GM06990 (cell line): ENCODE measurements around the gene SPSB3.

Experiments
- DNase-seq: peaks from one replicate; pipeline ENCODE4 v3.0.0-alpha.2; 2011; ENCODE audit not compliant: insufficient read length; ENCODE audit errors: extremely low read depth
- H3K27me3 ChIP-seq: replicated peaks from 2 replicates; pipeline ENCODE4 v1.6.0; 2011; ENCODE audit warnings: low read length; ENCODE audit not compliant: control insufficient read depth, insufficient read depth
- H3K36me3 ChIP-seq: 2 replicates; pipeline ENCODE4 v1.5.1; 2011; ENCODE audit warnings: low read length; ENCODE audit not compliant: control insufficient read depth, insufficient read depth
- H3K4me3 ChIP-seq: replicated peaks from 2 replicates; pipeline ENCODE4 v1.5.1; 2011; ENCODE audit warnings: low read depth, mild to moderate bottlenecking, control low read depth, low read length
- CTCF ChIP-seq: IDR thresholded peaks from 2 replicates; pipeline ENCODE4 v1.5.1; 2011; ENCODE audit warnings: low read length, control low read depth, mild to moderate bottlenecking, inconsistent platforms; ENCODE audit not compliant: insufficient read depth, poor library complexity, severe bottlenecking

Gene SPSB3

DNA sequence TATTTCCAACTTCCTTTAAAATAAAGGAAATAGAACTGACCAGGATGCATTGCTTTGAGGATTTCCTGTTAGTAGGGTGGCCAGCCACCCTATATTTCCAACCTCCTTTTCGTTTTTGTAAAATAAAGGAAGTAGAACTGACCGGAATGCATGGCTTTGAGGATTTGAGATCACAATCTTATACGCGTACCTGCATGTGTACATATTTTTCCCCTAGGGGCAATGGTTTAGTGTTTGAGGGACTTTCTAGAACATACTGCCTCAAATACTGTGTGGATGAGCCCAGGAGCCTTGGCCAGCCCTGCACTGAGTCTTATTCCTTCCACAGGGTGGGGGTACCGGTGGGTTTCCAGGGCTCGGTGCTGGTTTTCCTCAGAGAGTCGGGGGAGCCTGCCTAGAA lies 50.8 kb downstream of the SPSB3 start:
- H3K36me3 ChIP-seq = peaks cover 42% of the 10 kb centered on the region
- no peaks in the 10 kb centered on the region for H3K27me3 ChIP-seq
- H3K4me3 ChIP-seq = no peak overlapping the region
- TF ChIP-seq CTCF = no peak
- DNase-seq = no peak

GRCh38 chr16:1731073-1731472 lies 51.3 kb downstream of the SPSB3 start:
- no peak for TF ChIP-seq CTCF
- H3K36me3 ChIP-seq = peaks cover 43% of the 10 kb centered on the region

DNA sequence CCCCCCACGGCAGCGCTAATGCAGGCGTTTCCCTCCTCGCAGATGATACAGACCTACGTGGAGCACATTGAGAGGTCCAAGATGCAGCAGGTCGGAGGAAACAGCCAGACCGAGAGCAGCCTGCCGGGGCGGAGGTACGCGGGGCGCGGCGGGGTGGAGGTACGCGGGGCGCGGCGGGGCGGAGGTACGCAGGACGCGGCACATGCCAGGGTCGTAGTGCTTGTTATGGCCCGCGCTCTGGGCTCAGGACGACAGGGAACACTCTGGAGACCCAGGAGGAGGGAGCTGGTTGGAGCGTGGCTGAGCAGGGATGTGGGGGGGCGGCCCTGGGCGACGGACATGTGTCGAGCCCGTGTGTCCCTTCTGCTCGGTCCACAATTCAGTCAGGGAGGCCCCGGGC lies 52.9 kb downstream of the SPSB3 start:
- Histone ChIP-seq H3K36me3 (peaks cover 45% of the 10 kb centered on the region), H3K27me3 (no peaks in the 10 kb centered on the region), H3K4me3 (no peak overlapping the region)
- no peak for DNase-seq
- no peak for TF ChIP-seq CTCF

More at GRCh38 chr16:1731073-1731472, 51.3 kb downstream of the SPSB3 start:
- Histone ChIP-seq H3K4me3 (no peak overlapping the region), H3K27me3 (no peaks in the 10 kb centered on the region)
- DNase-seq = no peak

DNA sequence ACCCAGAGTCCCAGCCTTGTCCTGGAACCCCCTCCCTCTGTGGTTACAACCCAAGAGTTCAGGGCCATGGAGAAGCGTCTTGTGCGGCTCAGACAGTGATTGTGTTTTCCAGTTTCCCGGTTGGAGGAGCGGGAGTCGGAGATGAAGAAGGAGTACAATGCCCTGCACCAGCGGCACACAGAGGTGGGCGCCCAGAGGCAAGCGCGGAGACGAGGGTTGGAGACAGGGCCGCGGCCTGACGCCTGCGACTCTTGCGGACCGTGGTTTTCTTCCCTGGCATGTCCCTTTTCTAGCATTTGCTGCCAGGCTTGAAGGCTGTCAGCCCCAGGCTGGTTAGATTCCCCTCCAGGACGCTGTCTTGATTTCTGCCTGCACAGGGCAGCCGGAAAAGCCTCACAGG lies 53.3 kb downstream of the SPSB3 start:
- Histone ChIP-seq H3K27me3 (no peaks in the 10 kb centered on the region), H3K36me3 (peaks cover 46% of the 10 kb centered on the region), H3K4me3 (no peak overlapping the region)
- DNase-seq = no peak
- TF ChIP-seq CTCF = no peak

GRCh38 chr16:1727651-1728624 lies 54.4 kb downstream of the SPSB3 start:
- H3K27me3 ChIP-seq = no peaks in the 10 kb centered on the region
- no peak overlapping the region for H3K4me3 ChIP-seq
- no peak for TF ChIP-seq CTCF
- peaks cover 38% of the 10 kb centered on the region for H3K36me3 ChIP-seq
- no peak for DNase-seq
